ENCODE data around the gene MED10. TPM values are rescaled to one million over a fixed set of nuclear protein-coding genes. Genes with fewer than 3 reads are reported as not detected.

Gene MED10
- total RNA-seq, 2 experiments from 2014 or later = 49.3 to 50.0 TPM

DNA sequence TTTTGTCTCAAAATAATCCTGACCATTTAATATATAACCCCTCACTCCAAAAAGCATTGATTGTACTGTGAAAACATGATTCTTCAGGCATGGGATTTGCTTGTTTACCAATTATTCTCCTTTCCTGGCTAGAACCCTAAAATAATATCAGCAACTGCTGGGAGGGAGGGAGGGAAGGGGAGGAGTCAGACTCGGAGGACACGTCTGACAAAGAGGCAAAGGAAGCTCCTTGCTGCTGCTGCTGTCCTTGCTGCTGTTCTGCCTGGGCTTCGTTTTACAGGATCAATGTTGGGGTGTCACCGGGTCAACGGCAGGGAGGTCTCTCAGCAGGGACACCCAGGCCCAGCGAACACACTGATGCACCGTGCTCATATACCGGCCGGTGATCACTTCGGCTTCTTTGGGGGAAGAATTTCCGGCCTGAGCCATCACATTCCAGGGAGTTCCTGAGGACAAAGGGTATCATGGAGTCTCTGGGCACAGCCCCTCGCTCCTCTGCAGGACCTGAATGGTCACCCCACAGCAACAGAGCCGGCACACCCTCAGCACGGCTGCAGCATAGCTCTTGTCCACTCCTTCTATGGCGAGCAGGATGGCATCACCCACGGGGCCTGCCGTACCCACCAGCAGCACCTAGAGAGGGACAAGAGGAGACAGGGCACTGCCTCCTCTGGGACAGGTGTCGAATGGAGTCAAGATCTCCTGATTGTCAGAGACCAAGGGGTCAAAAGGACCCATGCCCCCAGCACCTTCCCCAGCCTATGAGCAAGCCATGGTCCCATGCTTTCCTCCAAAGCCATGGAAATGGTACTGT, 27.9 kb downstream of the MED10 start:
- no peak overlapping the region for H3K27ac Mint-ChIP-seq
- peaks cover 2% of the 10 kb centered on the region for H3K36me3 Mint-ChIP-seq (ENCODE audit: low read depth)
- no peaks in the 10 kb centered on the region for H3K27me3 Mint-ChIP-seq (ENCODE audit: low read depth)
- no peaks in the 10 kb centered on the region for H3K9me3 Mint-ChIP-seq
- DNase-seq = no peak
- intact Hi-C loops (cut with micrococcal nuclease) = no loop called here
- H3K4me3 Mint-ChIP-seq = no peak overlapping the region
- peaks cover 2% of the 10 kb centered on the region for H3K4me1 Mint-ChIP-seq (ENCODE audit: low read depth)
- CTCF ChIA-PET = no interaction called here

DNA sequence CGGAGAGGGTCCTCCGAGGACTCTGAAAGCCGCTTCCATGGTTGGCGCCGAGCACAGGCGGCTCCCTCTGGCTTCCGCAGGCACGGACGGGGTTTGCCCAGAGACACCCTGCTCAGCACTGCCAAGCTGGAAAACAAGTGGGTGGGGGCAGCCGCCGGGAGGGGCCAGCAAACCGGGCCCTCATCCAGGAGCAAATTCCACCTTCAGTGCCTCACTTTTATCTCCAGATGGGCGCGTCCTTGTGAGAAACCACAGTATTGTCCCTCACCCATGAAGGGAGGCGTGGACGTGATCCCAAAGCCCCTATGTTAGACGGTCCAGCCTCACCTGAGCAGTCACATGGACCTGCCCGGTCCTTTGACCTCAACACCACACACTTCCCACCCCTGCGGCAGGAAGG, 29.0 kb downstream of the MED10 start:
- CTCF ChIA-PET = no interaction called here
- Mint-ChIP-seq H3K27me3 (ENCODE audit: low read depth) (no peaks in the 10 kb centered on the region), H3K27ac (no peak overlapping the region), H3K36me3 (ENCODE audit: low read depth) (peaks cover 4% of the 10 kb centered on the region), H3K4me3 (no peak overlapping the region), H3K9me3 (no peaks in the 10 kb centered on the region), H3K4me1 (ENCODE audit: low read depth) (peaks cover 2% of the 10 kb centered on the region)
- DNase-seq = no peak
- intact Hi-C loops (cut with micrococcal nuclease) = no loop called here

DNA sequence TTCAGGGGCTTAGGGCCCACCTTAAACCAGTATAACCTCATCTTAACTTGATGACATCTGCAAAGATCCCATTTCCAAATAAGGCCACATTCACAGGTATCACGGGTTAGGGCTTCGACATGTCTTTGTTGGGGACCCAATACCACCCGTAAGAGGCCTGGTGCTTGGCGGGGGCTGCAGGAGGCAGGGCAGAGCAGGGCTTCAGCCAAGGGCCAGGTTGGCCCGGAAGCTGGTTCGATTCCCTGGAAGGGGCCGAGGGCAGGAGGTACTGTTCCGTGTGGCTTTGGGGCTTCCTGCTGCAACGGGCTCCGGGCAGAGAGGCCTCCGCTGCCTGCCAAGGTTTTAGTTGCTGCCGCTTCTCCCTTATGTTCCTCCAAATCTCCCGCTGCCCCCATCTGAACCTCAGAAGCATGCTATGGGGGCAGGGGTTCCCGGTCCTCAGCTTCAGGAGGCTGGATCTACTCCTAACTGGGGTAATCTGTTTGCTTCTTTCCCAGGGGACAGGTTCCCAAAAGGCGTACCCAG, 29.8 kb downstream of the MED10 start:
- H3K27ac Mint-ChIP-seq = no peak overlapping the region
- no peaks in the 10 kb centered on the region for H3K27me3 Mint-ChIP-seq (ENCODE audit: low read depth)
- no peak for DNase-seq
- intact Hi-C loops (cut with micrococcal nuclease) = no loop called here
- no peak overlapping the region for H3K4me3 Mint-ChIP-seq
- H3K36me3 Mint-ChIP-seq (ENCODE audit: low read depth) = peaks cover 4% of the 10 kb centered on the region
- H3K9me3 Mint-ChIP-seq = no peaks in the 10 kb centered on the region
- CTCF ChIA-PET = no interaction called here
- peaks cover 2% of the 10 kb centered on the region for H3K4me1 Mint-ChIP-seq (ENCODE audit: low read depth)

DNA sequence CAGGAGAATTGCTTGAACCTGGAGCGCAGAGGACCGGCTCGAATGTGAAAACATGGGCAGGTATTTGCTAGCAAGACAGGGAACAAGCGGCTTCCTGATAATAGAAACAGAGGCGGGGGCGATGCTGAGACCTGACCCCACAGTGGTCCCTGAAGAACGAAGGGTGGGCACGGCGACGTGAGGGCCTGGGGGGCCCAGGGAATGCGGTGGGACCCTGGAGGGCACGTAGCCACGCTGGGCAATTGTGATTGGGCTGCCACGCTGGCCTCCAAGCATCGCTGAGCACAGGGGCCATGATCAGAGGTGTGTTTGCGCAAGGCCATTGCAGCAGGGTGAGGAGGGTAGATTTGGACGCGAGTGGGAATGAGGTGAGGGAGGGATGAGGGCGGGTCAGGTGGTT, 30.7 kb downstream of the MED10 start:
- intact Hi-C loops (cut with micrococcal nuclease) = no loop called here
- Mint-ChIP-seq H3K4me3 (no peak overlapping the region), H3K27ac (no peak overlapping the region), H3K4me1 (ENCODE audit: low read depth) (peaks cover 2% of the 10 kb centered on the region), H3K9me3 (no peaks in the 10 kb centered on the region), H3K27me3 (ENCODE audit: low read depth) (no peaks in the 10 kb centered on the region), H3K36me3 (ENCODE audit: low read depth) (peaks cover 4% of the 10 kb centered on the region)
- CTCF ChIA-PET = no interaction called here
- DNase-seq = no peak

DNA sequence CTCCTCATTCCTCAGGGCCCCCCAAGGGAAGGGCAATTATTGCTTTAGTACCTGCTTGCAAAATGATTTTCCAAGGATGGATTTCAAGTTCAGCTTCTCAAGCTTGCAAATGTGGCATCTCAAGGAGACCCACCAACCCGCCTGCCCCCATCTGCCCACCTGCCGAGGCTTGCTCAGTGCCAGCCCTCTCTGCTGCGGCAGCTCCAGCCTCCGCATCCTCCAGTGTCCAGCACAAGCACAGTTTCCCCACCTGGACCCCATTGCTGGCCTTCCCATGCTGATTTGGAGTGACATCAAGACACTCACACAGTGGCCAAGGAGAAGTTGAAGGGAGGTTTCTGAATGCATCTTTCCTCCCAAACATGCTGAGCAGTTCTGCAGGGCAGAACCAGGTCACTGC, 31.2 kb downstream of the MED10 start:
- H3K27me3 Mint-ChIP-seq (ENCODE audit: low read depth) = no peaks in the 10 kb centered on the region
- peaks cover 4% of the 10 kb centered on the region for H3K36me3 Mint-ChIP-seq (ENCODE audit: low read depth)
- no peak overlapping the region for H3K27ac Mint-ChIP-seq
- DNase-seq = no peak
- CTCF ChIA-PET = no interaction called here
- no peak overlapping the region for H3K4me3 Mint-ChIP-seq
- no peaks in the 10 kb centered on the region for H3K9me3 Mint-ChIP-seq
- peaks cover 2% of the 10 kb centered on the region for H3K4me1 Mint-ChIP-seq (ENCODE audit: low read depth)
- intact Hi-C loops (cut with micrococcal nuclease) = no loop called here

DNA sequence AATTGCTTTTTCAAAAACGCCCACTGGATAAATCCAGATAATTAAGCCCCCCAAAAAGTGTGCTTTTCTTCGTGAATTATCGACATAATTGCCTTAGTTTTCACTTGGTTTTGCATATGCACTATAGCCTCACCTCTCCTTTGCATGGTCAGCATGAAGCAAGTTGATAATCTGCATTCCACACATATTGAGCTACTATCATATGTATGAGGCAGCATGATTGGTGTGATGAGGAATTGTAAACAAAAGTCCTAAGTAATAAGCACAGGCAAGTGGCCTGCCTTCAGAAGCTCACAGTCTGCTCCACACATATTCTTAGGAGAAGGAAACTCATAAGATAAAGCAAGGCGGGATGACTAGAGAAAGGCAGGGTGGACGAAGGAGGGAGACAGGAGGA, 33.8 kb downstream of the MED10 start:
- Mint-ChIP-seq H3K27ac (no peak overlapping the region), H3K4me3 (no peak overlapping the region), H3K36me3 (ENCODE audit: low read depth) (peaks cover 2% of the 10 kb centered on the region), H3K27me3 (ENCODE audit: low read depth) (no peaks in the 10 kb centered on the region), H3K4me1 (ENCODE audit: low read depth) (no peaks in the 10 kb centered on the region), H3K9me3 (no peaks in the 10 kb centered on the region)
- DNase-seq = no peak
- CTCF ChIA-PET = no interaction called here
- intact Hi-C loops (cut with micrococcal nuclease) = no loop called here

DNA sequence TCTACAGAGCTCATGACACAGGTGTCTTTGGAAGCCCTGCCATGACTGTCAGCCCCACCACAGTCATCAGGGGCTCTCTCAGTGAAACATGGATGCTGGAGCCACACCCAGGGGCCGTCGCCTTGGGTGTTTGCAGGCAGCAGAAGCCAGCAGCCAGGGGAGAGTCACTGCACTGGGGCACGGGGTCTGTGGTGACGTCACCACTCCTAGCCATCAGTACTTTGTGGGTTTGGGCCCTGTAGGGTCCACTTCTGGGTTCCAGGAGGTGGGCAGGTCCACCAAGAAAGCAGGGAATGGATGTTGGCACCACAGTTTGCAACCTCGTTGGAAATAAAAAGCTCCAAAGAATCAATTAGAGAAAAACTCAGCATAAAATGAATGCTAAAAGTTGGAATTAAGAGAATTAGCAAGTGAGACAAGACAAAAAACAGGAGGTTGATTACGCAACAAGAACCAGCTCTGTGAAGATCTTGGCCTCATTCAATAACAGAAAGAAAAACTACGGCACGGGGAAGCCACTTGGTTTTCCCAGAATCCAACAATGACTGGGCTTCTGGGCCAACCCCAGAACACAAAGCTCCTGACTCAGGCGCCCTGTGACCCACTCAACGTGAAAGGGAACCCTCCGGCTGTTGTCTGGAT, 34.3 kb downstream of the MED10 start:
- no peak for DNase-seq
- intact Hi-C loops (cut with micrococcal nuclease) = no loop called here
- CTCF ChIA-PET = no interaction called here
- Mint-ChIP-seq H3K36me3 (ENCODE audit: low read depth) (peaks cover 2% of the 10 kb centered on the region), H3K27ac (no peak overlapping the region), H3K9me3 (no peaks in the 10 kb centered on the region), H3K4me3 (no peak overlapping the region), H3K27me3 (ENCODE audit: low read depth) (no peaks in the 10 kb centered on the region), H3K4me1 (ENCODE audit: low read depth) (no peaks in the 10 kb centered on the region)

DNA sequence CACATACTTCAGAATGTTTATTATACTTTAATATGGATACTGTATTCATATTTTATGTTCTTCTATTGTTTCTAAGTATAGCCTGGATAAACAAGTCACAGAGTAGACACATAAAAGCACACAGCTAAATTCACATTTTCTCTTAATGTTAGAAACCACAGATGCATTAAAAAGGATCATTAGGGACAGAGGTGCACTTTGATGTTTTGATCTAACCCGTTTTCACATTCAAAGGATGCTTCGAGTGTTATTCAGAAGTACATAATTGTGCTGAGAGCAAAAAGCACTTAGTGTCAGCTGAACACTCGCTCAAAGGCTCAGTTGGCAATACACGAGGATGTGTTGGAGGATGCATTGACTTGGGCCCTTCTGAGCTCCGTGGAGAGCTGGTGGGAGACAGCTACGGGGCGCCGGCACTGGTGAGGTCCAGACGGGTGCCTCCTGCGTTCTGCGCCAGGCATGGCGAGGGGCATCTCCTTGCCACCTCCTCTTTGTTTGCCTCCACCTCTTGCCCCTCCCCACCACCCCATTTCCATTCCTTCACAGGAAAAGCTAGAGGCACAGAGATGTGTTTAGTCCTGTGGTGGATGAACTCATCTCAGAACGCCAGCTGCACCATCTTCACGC, 35.5 kb downstream of the MED10 start:
- Mint-ChIP-seq H3K4me3 (no peak overlapping the region), H3K9me3 (no peaks in the 10 kb centered on the region), H3K4me1 (ENCODE audit: low read depth) (no peaks in the 10 kb centered on the region), H3K27me3 (ENCODE audit: low read depth) (no peaks in the 10 kb centered on the region), H3K36me3 (ENCODE audit: low read depth) (peaks cover 2% of the 10 kb centered on the region), H3K27ac (no peak overlapping the region)
- CTCF ChIA-PET = no interaction called here
- no peak for DNase-seq
- intact Hi-C loops (cut with micrococcal nuclease) = no loop called here

DNA sequence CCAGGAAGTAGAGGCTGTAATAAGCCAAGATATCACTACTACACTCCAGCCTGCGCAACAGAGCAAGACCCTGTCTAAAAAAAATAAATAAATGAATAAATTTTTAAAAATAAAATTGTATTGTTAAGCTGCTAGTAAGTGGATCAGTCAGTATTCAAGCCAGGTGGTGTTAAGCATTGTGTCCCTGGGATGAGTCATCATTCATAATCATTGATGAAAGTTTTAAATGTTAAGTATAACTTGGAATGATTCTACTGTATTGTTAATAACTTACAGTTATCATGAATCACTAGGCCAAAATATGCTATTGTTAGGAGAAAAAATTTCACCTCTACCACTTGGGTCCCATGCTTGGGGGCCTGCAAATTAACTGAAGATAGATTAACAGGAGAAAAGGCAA, 38.2 kb downstream of the MED10 start:
- DNase-seq = no peak
- Mint-ChIP-seq H3K27ac (no peak overlapping the region), H3K4me1 (ENCODE audit: low read depth) (no peaks in the 10 kb centered on the region), H3K4me3 (no peak overlapping the region), H3K27me3 (ENCODE audit: low read depth) (no peaks in the 10 kb centered on the region), H3K9me3 (no peaks in the 10 kb centered on the region), H3K36me3 (ENCODE audit: low read depth) (peaks cover 6% of the 10 kb centered on the region)
- intact Hi-C loops (cut with micrococcal nuclease) = no loop called here
- CTCF ChIA-PET = no interaction called here

DNA sequence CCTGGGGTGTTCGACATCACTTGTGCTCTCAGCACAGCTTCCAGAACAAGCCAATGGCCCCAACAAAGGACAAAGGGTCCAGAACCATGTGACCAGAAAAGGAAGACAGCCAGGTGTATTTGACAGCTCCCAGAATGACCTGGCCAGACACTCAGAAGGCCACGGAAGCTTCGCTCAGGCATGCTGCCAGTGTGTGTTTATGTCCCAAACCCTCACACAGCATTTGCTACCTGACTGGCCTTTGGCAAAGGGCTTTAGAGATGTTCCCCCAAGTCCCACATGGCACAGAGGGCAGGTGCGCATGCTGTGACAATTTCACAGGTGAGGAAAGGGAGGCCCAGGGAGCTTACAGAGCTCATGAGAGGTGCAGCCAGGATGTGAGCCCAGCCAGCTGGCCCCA, 39.5 kb downstream of the MED10 start:
- DNase-seq = no peak
- H3K4me1 Mint-ChIP-seq (ENCODE audit: low read depth) = no peaks in the 10 kb centered on the region
- intact Hi-C loops (cut with micrococcal nuclease) = no loop called here
- H3K4me3 Mint-ChIP-seq = no peak overlapping the region
- CTCF ChIA-PET = no interaction called here
- no peaks in the 10 kb centered on the region for H3K27me3 Mint-ChIP-seq (ENCODE audit: low read depth)
- no peak overlapping the region for H3K27ac Mint-ChIP-seq
- H3K36me3 Mint-ChIP-seq (ENCODE audit: low read depth) = peaks cover 13% of the 10 kb centered on the region
- H3K9me3 Mint-ChIP-seq = no peaks in the 10 kb centered on the region

DNA sequence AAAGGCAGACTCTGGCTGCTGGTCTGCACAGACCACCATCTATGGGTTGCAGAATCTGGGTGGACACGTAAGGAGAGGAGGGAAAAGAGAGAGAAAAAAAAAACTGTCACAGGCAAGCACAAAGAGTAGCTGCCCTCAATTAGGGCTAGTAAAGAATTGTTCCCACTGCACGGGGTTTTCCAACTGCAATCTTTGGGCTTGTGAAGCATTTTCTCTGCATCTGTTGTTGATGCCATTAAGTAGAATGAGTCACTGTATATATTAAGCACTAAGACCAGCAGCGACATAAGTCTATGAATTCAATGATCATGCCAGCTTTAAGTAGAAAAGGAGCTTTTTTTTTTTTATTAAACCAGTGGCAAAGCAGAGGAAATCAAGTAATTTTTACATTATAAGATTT, 40.2 kb downstream of the MED10 start:
- H3K9me3 Mint-ChIP-seq = no peaks in the 10 kb centered on the region
- peaks cover 20% of the 10 kb centered on the region for H3K36me3 Mint-ChIP-seq (ENCODE audit: low read depth)
- CTCF ChIA-PET = no interaction called here
- H3K4me3 Mint-ChIP-seq = no peak overlapping the region
- no peaks in the 10 kb centered on the region for H3K27me3 Mint-ChIP-seq (ENCODE audit: low read depth)
- H3K27ac Mint-ChIP-seq = no peak overlapping the region
- intact Hi-C loops (cut with micrococcal nuclease) = no loop called here
- no peaks in the 10 kb centered on the region for H3K4me1 Mint-ChIP-seq (ENCODE audit: low read depth)
- no peak for DNase-seq

DNA sequence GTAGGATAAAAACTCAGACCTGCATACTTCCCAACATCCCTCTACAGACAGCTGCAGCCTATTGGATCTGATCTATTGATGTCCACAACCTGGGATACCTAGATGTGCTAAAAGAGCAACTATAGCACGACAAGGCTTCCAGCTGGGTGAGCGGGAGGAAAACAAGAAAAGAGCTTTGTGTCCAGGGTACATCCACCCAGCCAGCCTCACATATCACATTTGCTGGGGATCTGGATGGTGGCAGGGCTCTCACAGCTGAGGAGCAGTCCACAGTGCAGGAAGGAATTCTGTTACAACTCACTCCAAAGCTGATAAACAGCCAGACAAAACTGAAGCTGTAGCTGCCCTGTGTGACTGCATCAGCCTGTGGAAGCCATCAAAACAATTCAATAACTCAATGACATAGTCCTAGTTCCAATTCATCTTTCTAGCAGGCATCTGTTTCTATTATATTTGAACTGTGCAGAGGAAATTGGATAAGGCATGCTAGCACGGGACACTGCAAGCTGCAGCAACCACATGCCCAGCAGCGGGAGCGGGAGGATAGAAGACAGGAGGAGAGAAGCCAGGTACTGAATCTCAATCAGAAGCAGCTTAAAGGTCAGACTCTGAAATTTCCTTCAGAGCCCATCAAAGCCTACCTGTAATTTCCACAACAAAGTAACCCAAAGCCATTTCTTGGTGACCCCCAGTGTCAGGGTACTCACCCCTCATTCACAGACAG, 45.0 kb downstream of the MED10 start:
- intact Hi-C loops (cut with micrococcal nuclease) = no loop called here
- Mint-ChIP-seq H3K4me1 (ENCODE audit: low read depth) (no peaks in the 10 kb centered on the region), H3K4me3 (no peak overlapping the region), H3K9me3 (peaks cover 16% of the 10 kb centered on the region), H3K36me3 (ENCODE audit: low read depth) (peaks cover 39% of the 10 kb centered on the region), H3K27ac (no peak overlapping the region), H3K27me3 (ENCODE audit: low read depth) (no peaks in the 10 kb centered on the region)
- no peak for DNase-seq
- CTCF ChIA-PET = no interaction called here
